HL-60/S4 (cell line): Measurements from ENCODE around the gene VRK1.

Source experiments
- in situ Hi-C: fragments of 300-500 bp; cut with MboI; formaldehyde crosslinking; loops from 2 replicates; pipeline ENCODE4 v1.14.3; 2022; ENCODE audit warnings: low sequenced_read_pairs

VRK1 gene

GRCh38 chr14:96823652-96824051 lies 26.5 kb downstream of the VRK1 start:
- in situ Hi-C loops = no loop called here

GRCh38 chr14:96824283-96824682 lies 27.1 kb downstream of the VRK1 start:
- in situ Hi-C loops = no loop called here

GRCh38 chr14:96826818-96827217 lies 29.6 kb downstream of the VRK1 start:
- in situ Hi-C loops = no loop called here

- in situ Hi-C loops = no loop called here
These were observed 30.1 kb downstream of the VRK1 start for GRCh38 chr14:96827290-96827689.

- in situ Hi-C loops = no loop called here
These were observed 32.6 kb downstream of the VRK1 start for GRCh38 chr14:96829791-96830190.

GRCh38 chr14:96830946-96831345 lies 33.8 kb downstream of the VRK1 start:
- in situ Hi-C loops = no loop called here

- in situ Hi-C loops = no loop called here
These were observed 35.2 kb downstream of the VRK1 start for GRCh38 chr14:96832351-96832750.

GRCh38 chr14:96838449-96838848 lies 41.3 kb downstream of the VRK1 start:
- in situ Hi-C loops = no loop called here

- in situ Hi-C loops = no loop called here
These were observed 42.1 kb downstream of the VRK1 start for GRCh38 chr14:96839251-96839650.

- in situ Hi-C loops = no loop called here
These were observed 46.0 kb downstream of the VRK1 start for GRCh38 chr14:96843137-96843536.

- in situ Hi-C loops = no loop called here
These were observed 47.8 kb downstream of the VRK1 start for GRCh38 chr14:96844857-96845570.

GRCh38 chr14:96847451-96847850 lies 50.3 kb downstream of the VRK1 start:
- in situ Hi-C loops = no loop called here

- in situ Hi-C loops = no loop called here
These were observed 50.8 kb downstream of the VRK1 start for GRCh38 chr14:96848011-96848410.

- in situ Hi-C loops = no loop called here
These were observed 52.6 kb downstream of the VRK1 start for GRCh38 chr14:96849733-96850132.

GRCh38 chr14:96851694-96852381 lies 54.7 kb downstream of the VRK1 start:
- in situ Hi-C loops = no loop called here

- in situ Hi-C loops = no loop called here
These were observed 55.7 kb downstream of the VRK1 start for GRCh38 chr14:96852823-96853422.

GRCh38 chr14:96858643-96859042 lies 61.5 kb downstream of the VRK1 start:
- in situ Hi-C loops = no loop called here

- in situ Hi-C loops = no loop called here
These were observed 64.6 kb downstream of the VRK1 start for GRCh38 chr14:96861568-96862310.

- in situ Hi-C loops = no loop called here
These were observed 66.3 kb downstream of the VRK1 start for GRCh38 chr14:96863327-96863985.

- in situ Hi-C loops = no loop called here
These were observed 66.8 kb downstream of the VRK1 start for GRCh38 chr14:96863986-96864330.

GRCh38 chr14:96867634-96868033 lies 70.5 kb downstream of the VRK1 start:
- in situ Hi-C loops = no loop called here
